ENCODE data around the gene NEDD4L. TPM values are rescaled to one million over a fixed set of nuclear protein-coding genes. Genes with fewer than 3 reads are reported as not detected.

Gene NEDD4L
- total RNA-seq, 1 donor from 2014 or later: 162 TPM

DNA sequence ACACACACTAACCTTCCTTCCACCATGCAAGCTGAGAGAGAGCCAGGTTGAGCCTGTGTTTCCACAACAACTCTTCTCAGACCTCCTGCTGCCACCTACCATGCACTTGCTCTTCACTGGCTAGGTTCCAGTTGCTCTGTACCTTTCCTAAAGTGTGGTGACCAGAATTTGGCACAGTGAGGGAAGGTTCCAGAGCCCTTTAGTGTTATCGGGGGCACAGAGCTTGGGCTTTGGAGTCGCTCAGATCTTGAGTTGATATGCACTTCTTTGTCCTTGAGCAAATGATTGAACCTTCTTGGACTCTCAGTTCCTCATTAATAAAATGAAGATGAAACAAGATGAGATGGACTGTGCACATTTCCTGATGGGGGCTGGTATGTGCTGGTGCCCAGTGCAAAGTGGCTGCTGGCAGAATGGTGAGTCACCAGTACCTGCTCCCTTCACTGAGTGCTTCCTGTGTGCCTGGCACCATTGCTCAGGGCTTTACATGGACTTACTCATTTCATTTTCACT lies 47.1 kb downstream of the NEDD4L start:
- peaks cover 29% of the 10 kb centered on the region for H3K36me3 Mint-ChIP-seq (ENCODE audit: insufficient read depth)
- TF ChIP-seq, protein P1, sequence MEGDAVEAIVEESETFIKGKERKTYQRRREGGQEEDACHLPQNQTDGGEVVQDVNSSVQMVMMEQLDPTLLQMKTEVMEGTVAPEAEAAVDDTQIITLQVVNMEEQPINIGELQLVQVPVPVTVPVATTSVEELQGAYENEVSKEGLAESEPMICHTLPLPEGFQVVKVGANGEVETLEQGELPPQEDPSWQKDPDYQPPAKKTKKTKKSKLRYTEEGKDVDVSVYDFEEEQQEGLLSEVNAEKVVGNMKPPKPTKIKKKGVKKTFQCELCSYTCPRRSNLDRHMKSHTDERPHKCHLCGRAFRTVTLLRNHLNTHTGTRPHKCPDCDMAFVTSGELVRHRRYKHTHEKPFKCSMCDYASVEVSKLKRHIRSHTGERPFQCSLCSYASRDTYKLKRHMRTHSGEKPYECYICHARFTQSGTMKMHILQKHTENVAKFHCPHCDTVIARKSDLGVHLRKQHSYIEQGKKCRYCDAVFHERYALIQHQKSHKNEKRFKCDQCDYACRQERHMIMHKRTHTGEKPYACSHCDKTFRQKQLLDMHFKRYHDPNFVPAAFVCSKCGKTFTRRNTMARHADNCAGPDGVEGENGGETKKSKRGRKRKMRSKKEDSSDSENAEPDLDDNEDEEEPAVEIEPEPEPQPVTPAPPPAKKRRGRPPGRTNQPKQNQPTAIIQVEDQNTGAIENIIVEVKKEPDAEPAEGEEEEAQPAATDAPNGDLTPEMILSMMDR (IDR thresholded peaks at IDR 0.05; ENCODE audit: unreplicated experiment): no peak

DNA sequence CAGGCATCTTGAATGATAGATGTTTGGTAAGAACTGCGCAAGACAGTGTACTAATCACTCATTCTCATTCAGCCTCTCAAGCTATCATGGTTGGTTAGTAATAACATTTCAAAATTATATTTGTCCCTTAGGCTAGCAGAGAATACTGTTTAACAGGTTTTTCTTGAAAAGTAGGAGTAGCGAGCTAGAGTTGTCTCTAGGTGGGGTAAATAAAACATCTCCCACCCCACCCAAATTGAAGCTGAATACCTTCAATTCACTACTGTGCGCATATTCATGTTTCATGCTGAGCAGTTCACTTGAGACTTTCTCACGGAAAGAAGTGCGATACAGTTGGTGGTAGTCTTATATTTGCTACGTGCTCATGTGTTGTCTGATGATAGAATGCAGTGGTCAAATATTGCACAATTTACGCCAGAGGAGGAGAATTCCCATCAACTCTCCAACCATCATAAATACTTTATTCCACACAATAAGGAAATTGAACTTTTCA lies 49.3 kb downstream of the NEDD4L start:
- Mint-ChIP-seq H3K36me3 (ENCODE audit: insufficient read depth) (peaks cover 14% of the 10 kb centered on the region), H3K27me3 (no peaks in the 10 kb centered on the region), H3K27ac (no peak overlapping the region), H3K4me3 (ENCODE audit: low read depth) (no peak overlapping the region), H3K9me3 (ENCODE audit: low read depth) (no peaks in the 10 kb centered on the region), H3K4me1 (ENCODE audit: low read depth) (peaks cover 41% of the 10 kb centered on the region)
- TF ChIP-seq, protein P1 (IDR thresholded peaks at IDR 0.05; ENCODE audit: unreplicated experiment): no peak
- DNase-seq (ENCODE audit: low spot score, unreplicated experiment): no peak

More for the DNA sequence above, 47.1 kb downstream of the NEDD4L start:
- DNase-seq (ENCODE audit: low spot score, unreplicated experiment): no peak
- Mint-ChIP-seq H3K4me3 (ENCODE audit: low read depth) (no peak overlapping the region), H3K9me3 (ENCODE audit: low read depth) (peaks cover 6% of the 10 kb centered on the region), H3K27ac (peak overlapping the region; percentile 50), H3K4me1 (ENCODE audit: low read depth) (peaks cover 33% of the 10 kb centered on the region), H3K27me3 (no peaks in the 10 kb centered on the region)

- Mint-ChIP-seq H3K27ac (peak overlapping the region; percentile 47), H3K4me1 (ENCODE audit: low read depth) (peaks cover 40% of the 10 kb centered on the region), H3K27me3 (no peaks in the 10 kb centered on the region), H3K9me3 (ENCODE audit: low read depth) (no peaks in the 10 kb centered on the region), H3K36me3 (ENCODE audit: insufficient read depth) (peaks cover 8% of the 10 kb centered on the region), H3K4me3 (ENCODE audit: low read depth) (no peak overlapping the region)
- TF ChIP-seq, protein P1 (IDR thresholded peaks at IDR 0.05; ENCODE audit: unreplicated experiment): no peak
- DNase-seq (ENCODE audit: low spot score, unreplicated experiment): no peak
These were observed 51.2 kb downstream of the NEDD4L start for GRCh38 chr18:58095222-58095621.

DNA sequence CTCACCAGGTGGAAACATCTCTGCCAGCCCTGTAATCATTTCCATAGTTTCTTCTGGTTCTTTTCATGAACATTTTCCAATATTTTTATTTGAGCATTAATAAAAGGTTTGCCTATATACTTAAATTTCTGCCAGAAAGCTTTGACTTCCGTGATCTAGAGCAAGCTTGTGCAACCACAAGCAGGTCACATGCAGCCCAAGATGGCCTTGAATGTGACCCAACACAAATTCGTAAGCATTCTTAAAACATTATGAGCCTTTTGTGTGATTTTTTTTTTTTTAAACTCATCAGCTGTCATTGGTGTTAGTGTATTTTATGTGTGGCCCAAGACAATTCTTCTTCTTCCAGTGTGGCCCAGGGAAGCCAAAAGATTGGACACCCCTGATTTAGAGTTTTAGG lies 51.6 kb downstream of the NEDD4L start:
- no peak for DNase-seq (ENCODE audit: low spot score, unreplicated experiment)
- TF ChIP-seq, protein P1 (IDR thresholded peaks at IDR 0.05; ENCODE audit: unreplicated experiment): no peak
- H3K27me3 Mint-ChIP-seq: no peaks in the 10 kb centered on the region
- peaks cover 8% of the 10 kb centered on the region for H3K36me3 Mint-ChIP-seq (ENCODE audit: insufficient read depth)
- no peaks in the 10 kb centered on the region for H3K9me3 Mint-ChIP-seq (ENCODE audit: low read depth)
- no peak overlapping the region for H3K4me3 Mint-ChIP-seq (ENCODE audit: low read depth)
- no peak overlapping the region for H3K27ac Mint-ChIP-seq
- H3K4me1 Mint-ChIP-seq (ENCODE audit: low read depth): peaks cover 42% of the 10 kb centered on the region

DNA sequence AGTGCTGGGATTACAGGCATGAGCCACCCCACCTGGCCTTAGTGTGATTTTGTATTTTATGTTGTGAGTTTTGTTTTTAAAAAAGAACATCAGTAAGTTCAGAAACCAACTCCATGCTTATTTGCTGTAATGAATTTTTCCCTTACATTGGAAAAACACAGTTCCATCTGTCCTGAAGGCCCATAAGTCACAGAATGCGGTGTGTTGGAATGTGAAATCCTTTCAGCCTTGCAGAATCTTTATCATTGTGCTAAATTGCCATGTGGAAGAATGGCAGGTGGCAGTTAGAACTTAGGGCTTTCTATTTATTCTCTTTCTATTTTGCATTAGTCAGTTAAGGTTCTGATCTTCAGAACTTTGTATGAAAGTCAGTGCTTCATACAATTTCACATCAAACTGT lies 52.6 kb downstream of the NEDD4L start:
- no peak for DNase-seq (ENCODE audit: low spot score, unreplicated experiment)
- H3K9me3 Mint-ChIP-seq (ENCODE audit: low read depth): no peaks in the 10 kb centered on the region
- peak overlapping the region; percentile 89 for H3K27ac Mint-ChIP-seq
- TF ChIP-seq, protein P1 (IDR thresholded peaks at IDR 0.05; ENCODE audit: unreplicated experiment): no peak
- H3K4me3 Mint-ChIP-seq (ENCODE audit: low read depth): no peak overlapping the region
- peaks cover 8% of the 10 kb centered on the region for H3K36me3 Mint-ChIP-seq (ENCODE audit: insufficient read depth)
- no peaks in the 10 kb centered on the region for H3K27me3 Mint-ChIP-seq
- peaks cover 45% of the 10 kb centered on the region for H3K4me1 Mint-ChIP-seq (ENCODE audit: low read depth)
